HCT116 (cell line): ENCODE measurements around the gene TBC1D2B. TPM values are rescaled to one million over a fixed set of nuclear protein-coding genes. Genes with fewer than 3 reads are reported as not detected.

ENCODE experiments used
- ATAC-seq: fragments of 200-7000 bp; cut with Tn5 transposase; 2 replicates; pipeline ENCODE4 v1.9.1; 2020; ENCODE audit warnings: mild to moderate bottlenecking, moderate library complexity
- BruUV-seq: library from RNA; stranded (reverse); fragments of 400-500 nt; replicated peaks from 2 replicates; lab custom pipeline; 2021; lab: Mats Ljungman, UMichigan
- CTCF ChIA-PET: fragments of 300-600 bp; sonication (Branson Sonifier 250); formaldehyde crosslinking; loops from one replicate; lab custom pipeline; 2021; ENCODE audit warnings: antibody characterized with exemption; lab: Charles Lee
- POLR2A ChIA-PET: fragments of 300-600, 350-600 bp; sonication (Branson Sonifier 250); formaldehyde crosslinking; loops from one replicate; lab custom pipeline; 2021; ENCODE audit warnings: antibody characterized with exemption; lab: Charles Lee
- RAD21 ChIA-PET, 2 experiments: fragments of 300-600 bp; sonication (Branson Sonifier 250); formaldehyde crosslinking; loops; one replicate each; lab custom pipeline; 2023; ENCODE audit warnings: low total read pairs in 2 of 2; ENCODE audit not compliant: uncharacterized antibody in 2 of 2, unreplicated experiment in 2 of 2, low non-redundant PET in 1 of 2; lab: Charles Lee
- DNase-seq: peaks from one replicate; pipeline ENCODE4 v3.0.0-alpha.2; 2010; ENCODE audit warnings: low read depth, low spot score
- H2AFZ ChIP-seq: fragments of 200-600 bp; shearing (Covaris generic), sonication (generic); 2 replicates; pipeline ENCODE4 v1.6.1; 2017; ENCODE audit warnings: low read depth, mixed run types, mixed read lengths, antibody characterized with exemption, low read length; ENCODE audit not compliant: poor library complexity, severe bottlenecking
- H3K27ac ChIP-seq: 2 replicates; pipeline ENCODE4 v1.5.1; 2012; ENCODE audit warnings: low read depth, low read length
- H3K27me3 ChIP-seq: fragments of 200-600 bp; sonication (generic); 2 replicates; pipeline ENCODE4 v1.6.1; 2016; ENCODE audit warnings: mixed run types, low read length, mixed read lengths; ENCODE audit not compliant: insufficient read depth
- H3K36me3 ChIP-seq, 2 experiments: fragments of 200-500 bp in 1 of 2; fragments of 200-600 bp in 1 of 2; sonication (Bioruptor generic) in 1 of 2; sonication (generic) in 1 of 2; 2 replicates each; pipeline versions ENCODE4 v1.5.1 to v1.6.1; 2014 to 2016; ENCODE audit warnings: low read length in 2 of 2, inconsistent platforms in 1 of 2, mixed read lengths in 1 of 2, mixed run types in 1 of 2; ENCODE audit not compliant: insufficient read depth in 2 of 2, control insufficient read depth in 1 of 2
- H3K4me1 ChIP-seq, 2 experiments: fragments of 200-600 bp in 1 of 2; sonication (generic) in 1 of 2; 2 replicates each; pipeline versions ENCODE4 v1.5.1 to v1.6.1; 2012 to 2017; ENCODE audit warnings: low read length in 2 of 2, inconsistent platforms in 1 of 2, mild to moderate bottlenecking in 1 of 2, mixed read lengths in 1 of 2, mixed run types in 1 of 2, moderate library complexity in 1 of 2; ENCODE audit not compliant: insufficient read depth in 2 of 2, control insufficient read depth in 1 of 2
- H3K4me2 ChIP-seq: fragments of 200-600 bp; sonication (generic); 2 replicates; pipeline ENCODE4 v1.6.1; 2017; ENCODE audit warnings: mixed run types, low read length, mixed read lengths
- H3K4me3 ChIP-seq, 2 experiments: fragments of 200-600 bp in 1 of 2; sonication (generic) in 1 of 2; replicated peaks in 1 of 2; 2 replicates each; pipeline ENCODE4 v1.5.1; 2011 to 2016; ENCODE audit warnings: low read length in 2 of 2, control low read depth in 1 of 2, low read depth in 1 of 2, mild to moderate bottlenecking in 1 of 2, mixed read lengths in 1 of 2, mixed run types in 1 of 2
- H3K79me2 ChIP-seq: fragments of 200-600 bp; sonication (generic); 2 replicates; pipeline ENCODE4 v1.6.1; 2017; ENCODE audit warnings: mild to moderate bottlenecking, mixed run types, low read length, moderate library complexity, mixed read lengths; ENCODE audit not compliant: insufficient read depth
- H3K9ac ChIP-seq: fragments of 200-600 bp; sonication (generic); 2 replicates; pipeline ENCODE4 v1.6.1; 2016; ENCODE audit warnings: low read length, mixed read lengths
- H3K9me2 ChIP-seq: fragments of 200-600 bp; sonication (generic), shearing (Covaris generic); 2 replicates; pipeline ENCODE4 v1.6.1; 2017; ENCODE audit warnings: mixed run types, mild to moderate bottlenecking, moderate library complexity; ENCODE audit not compliant: insufficient read depth
- H3K9me3 ChIP-seq, 2 experiments: fragments of 200-500 bp in 1 of 2; fragments of 200-600 bp in 1 of 2; sonication (Bioruptor generic) in 1 of 2; sonication (generic) in 1 of 2; 2 replicates each; pipeline ENCODE4 v1.6.1; 2014 to 2017; ENCODE audit warnings: low read length in 2 of 2, mixed read lengths in 2 of 2, inconsistent platforms in 1 of 2, low read depth in 1 of 2, mild to moderate bottlenecking in 1 of 2, mixed run types in 1 of 2, moderate library complexity in 1 of 2; ENCODE audit not compliant: control insufficient read depth in 1 of 2, insufficient read depth in 1 of 2
- H4K20me1 ChIP-seq: fragments of 200-600 bp; sonication (generic), shearing (Covaris generic); 2 replicates; pipeline ENCODE4 v1.6.1; 2017; ENCODE audit warnings: mixed run types, mild to moderate bottlenecking, moderate library complexity; ENCODE audit not compliant: insufficient read depth
- ATF3 ChIP-seq: IDR thresholded peaks from 2 replicates; pipeline ENCODE4 v1.6.1; 2012
- CBX3 ChIP-seq: IDR thresholded peaks from 2 replicates; pipeline ENCODE4 v1.6.1; 2012; ENCODE audit warnings: low read depth
- CEBPB ChIP-seq: IDR thresholded peaks from 2 replicates; pipeline ENCODE4 v1.6.1; 2012; ENCODE audit warnings: low read depth
- EGR1 ChIP-seq: IDR thresholded peaks from 2 replicates; pipeline ENCODE4 v1.6.1; 2012; ENCODE audit warnings: low read depth
- ELF1 ChIP-seq: IDR thresholded peaks from 2 replicates; pipeline ENCODE4 v1.6.1; 2012; ENCODE audit warnings: low read depth, borderline replicate concordance
- EZH2 ChIP-seq: fragments of 200-600 bp; sonication (generic); IDR thresholded peaks from 2 replicates; pipeline ENCODE4 v1.6.1; 2017; ENCODE audit warnings: antibody characterized with exemption, mixed run types
- EZH2phosphoT487 ChIP-seq: fragments of 200-600 bp; IDR thresholded peaks from 2 replicates; pipeline ENCODE4 v1.6.1; 2018; ENCODE audit warnings: antibody characterized with exemption, borderline replicate concordance
- JUND ChIP-seq: IDR thresholded peaks from 2 replicates; pipeline ENCODE4 v1.6.1; 2012
- MAX ChIP-seq: IDR thresholded peaks from 2 replicates; pipeline ENCODE4 v1.6.1; 2012
- POLR2A ChIP-seq: IDR thresholded peaks from 2 replicates; pipeline ENCODE4 v1.7.0; 2011; ENCODE audit warnings: borderline replicate concordance; ENCODE audit not compliant: insufficient read depth, insufficient read length; ENCODE audit errors: extremely low read depth
- RAD21 ChIP-seq: IDR thresholded peaks from 2 replicates; pipeline ENCODE4 v1.6.1; 2012; ENCODE audit warnings: low read depth, mild to moderate bottlenecking
- REST ChIP-seq: IDR thresholded peaks from 2 replicates; pipeline ENCODE4 v1.6.1; 2012; ENCODE audit warnings: low read depth
- SRF ChIP-seq: IDR thresholded peaks from 2 replicates; pipeline ENCODE4 v1.6.1; 2012; ENCODE audit warnings: low read depth
- ZFX ChIP-seq: fragments of 450-650 bp; IDR thresholded peaks from 2 replicates; pipeline ENCODE4 v1.6.1; 2017
- intact Hi-C: fragments of 100-400 bp; cut with micrococcal nuclease; formaldehyde crosslinking; loops from 2 replicates; pipeline ENCODE4 v1.10.0; 2022
- total RNA-seq: library from RNA; stranded (reverse); gene quantifications from one replicate; pipeline ENCODE4 v1.2.1, GENCODE V29; 2021; ENCODE audit not compliant: unreplicated experiment

Gene TBC1D2B
- total RNA-seq, 1 experiment from 2014 or later, result 16.6 TPM

GRCh38 chr15:77986891-77987764 is 90.4 kb downstream of the TBC1D2B start:
- Histone ChIP-seq H3K9me2 (no peaks in the 10 kb centered on the region), H3K4me3 (no peak overlapping the region), H2AFZ (no peak overlapping the region), H4K20me1 (no peaks in the 10 kb centered on the region), H3K9me3 (no peaks in the 10 kb centered on the region), H3K4me2 (no peak overlapping the region), H3K4me1 (no peaks in the 10 kb centered on the region), H3K27me3 (no peaks in the 10 kb centered on the region), H3K36me3 (no peaks in the 10 kb centered on the region), H3K79me2 (no peaks in the 10 kb centered on the region), H3K27ac (no peak overlapping the region), H3K9ac (no peak overlapping the region)
- ChIA-PET POLR2A (no interaction called here), RAD21 (no interaction called here), CTCF (no interaction called here)
- TF ChIP-seq ATF3 (no peak), ZFX (no peak), CEBPB (no peak), EZH2 (no peak), EGR1 (no peak), RAD21 (no peak), POLR2A (no peak), MAX (no peak), ELF1 (no peak), EZH2phosphoT487 (no peak), REST (no peak), JUND (no peak), SRF (no peak), CBX3 (no peak)
- BruUV-seq, result no TSS peak
- intact Hi-C loops, result no loop called here
- DNase-seq (no peak), ATAC-seq (no peak)
